HepG2 (cell line): ENCODE results near the gene SNRNP200. TPM values are rescaled to one million over a fixed set of nuclear protein-coding genes. Genes with fewer than 3 reads are reported as not detected.

Source experiments
- DRAP1 ChIP-seq: IDR thresholded peaks from 2 replicates; pipeline ENCODE4 v1.6.1; 2016; ENCODE audit warnings: missing genetic modification reagents, missing compliant biosample characterization
- ELF3 ChIP-seq: IDR thresholded peaks from 2 replicates; pipeline ENCODE4 v1.6.1; 2016; ENCODE audit warnings: missing genetic modification reagents, missing compliant biosample characterization
- EP300 ChIP-seq, 3 experiments: sonication (generic) in 1 of 3; formaldehyde crosslinking in 1 of 3; IDR thresholded peaks; 2 replicates each; pipeline versions ENCODE4 v1.5.1 to v1.6.1; 2011 to 2020; ENCODE audit warnings: low read depth in 2 of 3, low read length in 2 of 3, borderline replicate concordance in 1 of 3, improper control_type of control experiment in 1 of 3, mild to moderate bottlenecking in 1 of 3, missing genetic modification reagents in 1 of 3, moderate library complexity in 1 of 3
- HNF1A ChIP-seq, 2 experiments: sonication (generic) in 1 of 2; formaldehyde crosslinking in 1 of 2; IDR thresholded peaks; 2 replicates each; pipeline versions ENCODE4 v1.4.0 to v1.6.1; 2016 to 2020; ENCODE audit warnings: borderline replicate concordance in 1 of 2, low read depth in 1 of 2, mild to moderate bottlenecking in 1 of 2, missing genetic modification reagents in 1 of 2
- MEIS1 ChIP-seq: sonication (generic); formaldehyde crosslinking; IDR thresholded peaks from 2 replicates; pipeline ENCODE4 v1.9.0; 2021; ENCODE audit warnings: mild to moderate bottlenecking, missing genetic modification reagents, moderate library complexity, borderline replicate concordance
- NCOA2 ChIP-seq: sonication (generic); formaldehyde crosslinking; IDR thresholded peaks from 2 replicates; pipeline ENCODE4 v1.8.0; 2022; ENCODE audit warnings: inconsistent platforms
- POLR2AphosphoS5 ChIP-seq: IDR thresholded peaks from 2 replicates; pipeline ENCODE4 v1.6.1; 2012; ENCODE audit warnings: low read depth, low read length
- RARG ChIP-seq: sonication (generic); formaldehyde crosslinking; IDR thresholded peaks from 2 replicates; pipeline ENCODE4 v1.4.0; 2020; ENCODE audit warnings: low read depth, mild to moderate bottlenecking, missing genetic modification reagents
- SMYD3 ChIP-seq: sonication (generic); formaldehyde crosslinking; IDR thresholded peaks from 2 replicates; pipeline ENCODE4 v1.8.1; 2023; ENCODE audit warnings: mild to moderate bottlenecking, missing genetic modification reagents
- SOX6 ChIP-seq, 2 experiments: fragments of 450-650 bp in 1 of 2; sonication (generic) in 1 of 2; formaldehyde crosslinking in 1 of 2; IDR thresholded peaks; 2 replicates each; pipeline versions ENCODE4 v1.4.0 to v1.6.1; 2017 to 2020; ENCODE audit warnings: antibody characterized with exemption in 1 of 2, mild to moderate bottlenecking in 1 of 2, missing genetic modification reagents in 1 of 2
- THAP8 ChIP-seq: sonication (generic); formaldehyde crosslinking; IDR thresholded peaks from 2 replicates; pipeline ENCODE4 v1.5.1; 2020; ENCODE audit warnings: missing genetic modification reagents, mild to moderate bottlenecking, borderline replicate concordance
- ZNF251 ChIP-seq: sonication (generic); formaldehyde crosslinking; IDR thresholded peaks from 2 replicates; pipeline ENCODE4 v1.9.0; 2021; ENCODE audit warnings: mild to moderate bottlenecking, missing genetic modification reagents
- ZNF253 ChIP-seq: sonication (generic); formaldehyde crosslinking; IDR thresholded peaks from 2 replicates; pipeline ENCODE4 v1.8.0; 2022; ENCODE audit warnings: mild to moderate bottlenecking, missing genetic modification reagents, borderline replicate concordance
- ZNF317 ChIP-seq: sonication (generic); formaldehyde crosslinking; IDR thresholded peaks from 2 replicates; pipeline ENCODE4 v1.5.0; 2020; ENCODE audit warnings: mild to moderate bottlenecking, missing genetic modification reagents
- ZNF501 ChIP-seq: sonication (generic); formaldehyde crosslinking; IDR thresholded peaks from 2 replicates; pipeline ENCODE4 v1.5.1; 2020; ENCODE audit warnings: mild to moderate bottlenecking, moderate library complexity, missing genetic modification reagents
- ZNF816 ChIP-seq: sonication (generic); formaldehyde crosslinking; IDR thresholded peaks from 2 replicates; pipeline ENCODE4 v1.8.0; 2022; ENCODE audit warnings: missing genetic modification reagents, mild to moderate bottlenecking, borderline replicate concordance
- polyA plus RNA-seq, 8 experiments: library from polyadenylated mRNA; depleted of rRNA in 3 of 8; stranded (reverse) in 7 of 8; unstranded in 1 of 8; fragments of >200 nt; fragmentation: Illumina TruSeq in 4 of 8; extraction: Trizol in 4 of 8; gene quantifications; 2 replicates each; pipeline versions ENCODE4 v1.2.1 to v1.2.3, GENCODE V29; 2011 to 2016; ENCODE audit warnings: low read depth in 4 of 8, missing spikeins in 1 of 8, mixed read lengths in 1 of 8; ENCODE audit not compliant: insufficient read depth in 1 of 8
- total RNA-seq, 5 experiments: library from RNA; depleted of rRNA; stranded (reverse); fragments of >200 nt; fragmentation: Illumina TruSeq; extraction: Trizol; gene quantifications; 2 replicates each; pipeline ENCODE4 v1.2.3, GENCODE V29; 2016; ENCODE audit warnings: low read depth in 1 of 5

The SNRNP200 gene
- total and polyA plus RNA-seq, 2 of the 13 experiments (the other 11 are each of a cell fraction or from before 2014, with no cell fraction given): 99.0 to 232 TPM

GRCh38 chr2:96265840-96266679 lies 39.3 kb downstream of the SNRNP200 start, which contains the start of the genes CIAO1 and TMEM127 (continued):
- TF ChIP-seq SOX6 (IDR thresholded peaks at IDR 0.05): no peak
- peak; percentile 88 for TF ChIP-seq SOX6 (CRISPR knock-in tag; IDR thresholded peaks at IDR 0.05)
- TF ChIP-seq MEIS1 (CRISPR knock-in tag): peak; percentile 92; the same call in 1 of the 2 replicates
- 0 out of 2 replicates have a peak, but pooled peaks have one; percentile 84 for TF ChIP-seq THAP8
- no peak for TF ChIP-seq HNF1A (IDR thresholded peaks at IDR 0.05; ENCODE audit: low read depth)
- TF ChIP-seq HNF1A (CRISPR knock-in tag; IDR thresholded peaks at IDR 0.05; ENCODE audit: borderline replicate concordance): peak; percentile 73; the same call in 1 of the 2 replicates
- peak in 1 of 2 experiments; percentile 65; a peak in 2 of 4 replicates for TF ChIP-seq EP300 (IDR thresholded peaks at IDR 0.05; ENCODE audit: low read depth in 2 of 2, low read length in 2 of 2)
- TF ChIP-seq EP300 (CRISPR knock-in tag; IDR thresholded peaks at IDR 0.05; ENCODE audit: borderline replicate concordance): no peak
- no peak for TF ChIP-seq SMYD3 (CRISPR knock-in tag)
- no peak for TF ChIP-seq ZNF816 (CRISPR knock-in tag)
- peak; percentile 99 for TF ChIP-seq ZNF501
- TF ChIP-seq ZNF253 (CRISPR knock-in tag): no peak; the same call in 1 of the 2 replicates
- TF ChIP-seq ELF3 (CRISPR knock-in tag): peak; percentile 93
- TF ChIP-seq NCOA2 (CRISPR knock-in tag): no peak; the same call in 1 of the 2 replicates
- TF ChIP-seq POLR2AphosphoS5: peak; percentile 86
- peak; percentile 96; the same call in 1 of the 2 replicates for TF ChIP-seq ZNF251 (CRISPR knock-in tag)
- peak; percentile 72 for TF ChIP-seq DRAP1 (CRISPR knock-in tag)
- 0 out of 2 replicates have a peak, but pooled peaks have one; percentile 46 for TF ChIP-seq RARG
- TF ChIP-seq ZNF317 (CRISPR knock-in tag): peak; percentile 67; the same call in 1 of the 2 replicates
